Thoracic aorta endothelial cell (primary cell): Measurements from ENCODE around the gene CSGALNACT2. TPM values are rescaled to one million over a fixed set of nuclear protein-coding genes. Genes with fewer than 3 reads are reported as not detected.

Experiments used
- total RNA-seq: library from RNA; depleted of rRNA; stranded (reverse); fragments of >200 nt; gene quantifications from 2 replicates; pipeline ENCODE4 v1.2.3, GENCODE V29; 2012

Gene CSGALNACT2
- total RNA-seq, result 22.8 and 28.1 TPM in 2 replicates

GRCh38 chr10:43138021-43138756 is at the start of gene CSGALNACT2:
Gene CSGALNACT2, plus strand, starts transcription at chr10:43138445. Its CDS starts 16,705 bp downstream, at chr10:43155150.

Other genes with a start within 250 kb of the CSGALNACT2 start
- 0.07 and 0.27 TPM in 2 replicates for gene RET, start 61.4 kb upstream of the CSGALNACT2 start, total RNA-seq
- gene RASGEF1A, start 128.6 kb downstream of the CSGALNACT2 start, total RNA-seq, result 0.40 and 2.0 TPM in 2 replicates
- gene FXYD4, start 233.2 kb downstream of the CSGALNACT2 start, total RNA-seq, result not detected in 2 replicates